SH-SY5Y (cell line): ENCODE results near the gene MEI1.

Source experiments
- GATA2 ChIP-seq: IDR thresholded peaks from 2 replicates; pipeline ENCODE4 v1.6.1; 2011; ENCODE audit warnings: mild to moderate bottlenecking, low read depth, low read length
- GATA3 ChIP-seq: IDR thresholded peaks from 2 replicates; pipeline ENCODE4 v1.6.1; 2011; ENCODE audit warnings: low read depth, mild to moderate bottlenecking, low read length, moderate library complexity

DNA sequence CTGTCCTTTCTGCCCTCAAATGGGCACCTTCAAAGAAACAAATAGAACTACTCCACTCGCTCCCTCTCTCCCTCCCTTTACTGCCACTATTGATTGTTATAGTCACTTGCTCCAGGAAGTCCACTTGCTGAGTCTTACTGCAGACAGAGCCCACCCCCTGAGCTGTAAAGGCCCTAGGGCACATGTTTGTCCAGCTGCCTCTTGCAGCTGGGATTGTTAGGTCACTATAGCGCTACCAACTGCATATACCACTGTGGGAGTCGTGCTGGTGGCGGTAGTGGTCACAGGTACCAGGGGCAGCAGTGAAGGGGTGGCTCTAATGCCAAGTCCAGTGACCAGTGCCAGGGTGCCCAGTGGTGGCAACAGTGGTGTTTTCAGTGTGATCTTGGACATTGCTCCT lies 129.2 kb downstream of the MEI1 start:
- TF ChIP-seq GATA2, result no peak
- TF ChIP-seq GATA3, result no peak
